A549 (cell line): ENCODE measurements around the gene PDGFC. TPM values are rescaled to one million over a fixed set of nuclear protein-coding genes. Genes with fewer than 3 reads are reported as not detected.

Experiments used
- ATAC-seq, 2 experiments: fragments of 200-7000 bp in 1 of 2; fragments of >200 bp in 1 of 2; cut with Nextera tagmentation in 1 of 2; cut with Tn5 transposase in 1 of 2; 3 replicates each; pipeline versions ENCODE4 v1.8.0 to v1.9.1; 2018 to 2020; ENCODE audit warnings: mild to moderate bottlenecking in 1 of 2, moderate library complexity in 1 of 2
- CTCF ChIA-PET: fragments of 300-600 bp; sonication (Branson Sonifier 250); formaldehyde crosslinking; extraction: SDS; loops from one replicate; lab custom pipeline; 2021; ENCODE audit warnings: antibody characterized with exemption, inconsistent platforms; lab: Yijun Ruan, JAX
- POLR2A ChIA-PET: fragments of 350-600 bp; formaldehyde crosslinking; extraction: SDS; loops from one replicate; lab custom pipeline; 2021; ENCODE audit warnings: antibody characterized with exemption, inconsistent platforms; lab: Yijun Ruan, JAX
- DNase-seq, 2 experiments: peaks; one replicate each; pipeline versions ENCODE4 v3.0.0 to v3.0.0-alpha.2; 2011 to 2016; ENCODE audit warnings: low read depth in 1 of 2, low spot score in 1 of 2
- FAIRE-seq: peaks from 2 replicates; lab custom pipeline; 2011; peaks lifted over from hg19 to GRCh38; lab: Jason Lieb, UNC
- H3K27ac ChIP-seq, 2 experiments: fragments of >200 bp; sonication (Bioruptor Twin); formaldehyde crosslinking; 3 replicates each; pipeline ENCODE4 v1.5.1; 2016 to 2017
- H3K4me1 ChIP-seq: fragments of >200 bp; sonication (Bioruptor Twin); formaldehyde crosslinking; 3 replicates; pipeline ENCODE4 v1.6.1; 2016
- H3K4me2 ChIP-seq: fragments of >200 bp; sonication (Bioruptor Twin); formaldehyde crosslinking; 3 replicates; pipeline ENCODE4 v1.6.1; 2016
- H3K4me3 ChIP-seq: fragments of >200 bp; sonication (Bioruptor Twin); formaldehyde crosslinking; 3 replicates; pipeline ENCODE4 v1.5.1; 2016
- H3K9me3 ChIP-seq: fragments of >200 bp; sonication (Bioruptor Twin); formaldehyde crosslinking; 3 replicates; pipeline ENCODE4 v1.6.1; 2016
- CBX8 ChIP-seq: fragments of 200-600 bp; sonication (generic); IDR thresholded peaks from 2 replicates; pipeline ENCODE4 v1.6.1; 2016
- CHD2 ChIP-seq: fragments of 150-350 bp; IDR thresholded peaks from 2 replicates; pipeline ENCODE4 v1.6.1; 2014; ENCODE audit warnings: low read length; ENCODE audit not compliant: partially characterized antibody
- ESRRA ChIP-seq: fragments of 150-350 bp; IDR thresholded peaks from 2 replicates; pipeline ENCODE4 v1.6.1; 2014; ENCODE audit warnings: mild to moderate bottlenecking, low read length, borderline replicate concordance
- HES2 ChIP-seq: fragments of >200 bp; sonication (Bioruptor Twin); formaldehyde crosslinking; IDR thresholded peaks from 2 replicates; pipeline ENCODE4 v1.6.1; 2016
- HEYL ChIP-seq: fragments of 250-450 bp; sonication (Bioruptor Pico); IDR thresholded peaks from 2 replicates; pipeline ENCODE4 v1.8.0; 2021; ENCODE audit warnings: mild to moderate bottlenecking, moderate library complexity
- HOXA7 ChIP-seq: fragments of 250-450 bp; sonication (Bioruptor Pico); IDR thresholded peaks from 2 replicates; pipeline ENCODE4 v1.5.0; 2020; ENCODE audit warnings: mild to moderate bottlenecking, moderate library complexity
- HOXB5 ChIP-seq: fragments of 250-450 bp; sonication (Bioruptor Pico); IDR thresholded peaks from 2 replicates; pipeline ENCODE4 v1.5.0; 2020; ENCODE audit warnings: mild to moderate bottlenecking, moderate library complexity
- KDM1A ChIP-seq: fragments of 200-600 bp; sonication (generic); IDR thresholded peaks from 2 replicates; pipeline ENCODE4 v1.6.1; 2016; ENCODE audit warnings: low read depth, mild to moderate bottlenecking
- MAFK ChIP-seq: fragments of 450-650 bp; IDR thresholded peaks from 2 replicates; pipeline ENCODE4 v1.6.1; 2014; ENCODE audit not compliant: partially characterized antibody
- NR3C1 ChIP-seq: fragments of >200 bp; sonication (Bioruptor Twin); formaldehyde crosslinking; IDR thresholded peaks from 3 replicates; pipeline ENCODE4 v1.6.1; 2017
- PBX3 ChIP-seq: IDR thresholded peaks from 2 replicates; pipeline ENCODE4 v1.6.1; 2012
- POLR2AphosphoS2 ChIP-seq: conservative IDR thresholded peaks from 2 replicates; pipeline ENCODE4 v1.6.1; 2012; ENCODE audit warnings: low read length, improper control_type of control experiment, inconsistent platforms
- RAD21 ChIP-seq, 2 experiments: fragments of >200 bp in 1 of 2; sonication (Bioruptor Twin) in 1 of 2; formaldehyde crosslinking in 1 of 2; IDR thresholded peaks in 1 of 2; conservative IDR thresholded peaks in 1 of 2; 2 replicates in 1 of 2; 3 replicates in 1 of 2; pipeline ENCODE4 v1.6.1; 2012 to 2018; ENCODE audit warnings: inconsistent platforms in 1 of 2
- RARB ChIP-seq: fragments of 250-450 bp; sonication (Bioruptor Pico); IDR thresholded peaks from 2 replicates; pipeline ENCODE4 v1.8.0; 2021; ENCODE audit warnings: mild to moderate bottlenecking, moderate library complexity
- RCOR1 ChIP-seq: fragments of 150-350 bp; IDR thresholded peaks from 2 replicates; pipeline ENCODE4 v1.6.1; 2014; ENCODE audit warnings: antibody characterized with exemption, low read length, low read depth
- RFX5 ChIP-seq: fragments of 450-650 bp; IDR thresholded peaks from 2 replicates; pipeline ENCODE4 v1.7.1; 2014; ENCODE audit warnings: antibody characterized with exemption, mild to moderate bottlenecking, moderate library complexity
- SMC3 ChIP-seq: fragments of >200 bp; sonication (Bioruptor Twin); formaldehyde crosslinking; IDR thresholded peaks from 3 replicates; pipeline ENCODE4 v1.6.1; 2018; ENCODE audit warnings: inconsistent platforms
- TFCP2L1 ChIP-seq: fragments of 250-450 bp; sonication (Bioruptor Pico); IDR thresholded peaks from 2 replicates; pipeline ENCODE4 v1.5.0; 2021; ENCODE audit warnings: mild to moderate bottlenecking
- ZFP36 ChIP-seq: fragments of 450-650 bp; IDR thresholded peaks from 2 replicates; pipeline ENCODE4 v1.6.1; 2014; ENCODE audit warnings: borderline replicate concordance; ENCODE audit not compliant: partially characterized antibody
- WGBS: methylation state at CpG from one replicate; pipeline ENCODE4 v1.1.6; 2017; ENCODE audit errors: missing lambda C conversion rate; 5-methylcytosine and 5-hydroxymethylcytosine counted together
- polyA plus RNA-seq, 4 experiments: library from polyadenylated mRNA; depleted of rRNA in 3 of 4; stranded (reverse); fragments of >200 nt; fragmentation: RNase III in 1 of 4; extraction: RNeasy Plus Mini Kit Qiagen cat#74134 plus additional on column Dnase treatment in 1 of 4; gene quantifications; 2 replicates in 3 of 4; 3 replicates in 1 of 4; pipeline ENCODE4 v1.2.3, GENCODE V29; 2011 to 2017
- TF ChIP-seq, protein P1 (sequence below): IDR thresholded peaks from 2 replicates; pipeline ENCODE4 v1.6.1; 2012; ENCODE audit warnings: low read depth, borderline replicate concordance
- TF ChIP-seq, protein P2 (sequence below): fragments of 200-600 bp; sonication (generic); IDR thresholded peaks from 2 replicates; pipeline ENCODE4 v1.6.1; 2016; ENCODE audit warnings: antibody characterized with exemption, mild to moderate bottlenecking, moderate library complexity
- TF ChIP-seq, protein P3 (sequence below): fragments of 150-350 bp; IDR thresholded peaks from 2 replicates; pipeline ENCODE4 v1.6.1; 2014; ENCODE audit warnings: low read depth, mild to moderate bottlenecking, low read length

Gene PDGFC
- polyA plus RNA-seq, 2 of the 4 experiments (the other 2 are of a cell fraction), result 3.5 to 4.1 TPM

GRCh38 chr4:156824451-156825060, 147.0 kb downstream of the PDGFC start:
- POLR2A ChIA-PET, result no interaction called here
- H3K4me3 ChIP-seq, result no peak overlapping the region
- H3K9me3 ChIP-seq, result no peaks in the 10 kb centered on the region
- H3K27ac ChIP-seq, result no peak overlapping the region
- 88% methylated on average over 2 of the region's 2 CpGs for WGBS
- DNase-seq (no peak), ATAC-seq (no peak), FAIRE-seq (no peak)
- H3K4me2 ChIP-seq, result no peak overlapping the region
- TF ChIP-seq CHD2 (no peak), RCOR1 (no peak), ESRRA (no peak), HOXA7 (no peak), CBX8 (no peak), KDM1A (no peak), RAD21 (conservative IDR thresholded peaks at IDR 0.05 in 1 of 2, IDR thresholded peaks at IDR 0.05 in 1 of 2) (no peak), MAFK (no peak)
- TF ChIP-seq, protein P1, sequence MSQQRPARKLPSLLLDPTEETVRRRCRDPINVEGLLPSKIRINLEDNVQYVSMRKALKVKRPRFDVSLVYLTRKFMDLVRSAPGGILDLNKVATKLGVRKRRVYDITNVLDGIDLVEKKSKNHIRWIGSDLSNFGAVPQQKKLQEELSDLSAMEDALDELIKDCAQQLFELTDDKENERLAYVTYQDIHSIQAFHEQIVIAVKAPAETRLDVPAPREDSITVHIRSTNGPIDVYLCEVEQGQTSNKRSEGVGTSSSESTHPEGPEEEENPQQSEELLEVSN, result no peak
- TF ChIP-seq, protein P2, sequence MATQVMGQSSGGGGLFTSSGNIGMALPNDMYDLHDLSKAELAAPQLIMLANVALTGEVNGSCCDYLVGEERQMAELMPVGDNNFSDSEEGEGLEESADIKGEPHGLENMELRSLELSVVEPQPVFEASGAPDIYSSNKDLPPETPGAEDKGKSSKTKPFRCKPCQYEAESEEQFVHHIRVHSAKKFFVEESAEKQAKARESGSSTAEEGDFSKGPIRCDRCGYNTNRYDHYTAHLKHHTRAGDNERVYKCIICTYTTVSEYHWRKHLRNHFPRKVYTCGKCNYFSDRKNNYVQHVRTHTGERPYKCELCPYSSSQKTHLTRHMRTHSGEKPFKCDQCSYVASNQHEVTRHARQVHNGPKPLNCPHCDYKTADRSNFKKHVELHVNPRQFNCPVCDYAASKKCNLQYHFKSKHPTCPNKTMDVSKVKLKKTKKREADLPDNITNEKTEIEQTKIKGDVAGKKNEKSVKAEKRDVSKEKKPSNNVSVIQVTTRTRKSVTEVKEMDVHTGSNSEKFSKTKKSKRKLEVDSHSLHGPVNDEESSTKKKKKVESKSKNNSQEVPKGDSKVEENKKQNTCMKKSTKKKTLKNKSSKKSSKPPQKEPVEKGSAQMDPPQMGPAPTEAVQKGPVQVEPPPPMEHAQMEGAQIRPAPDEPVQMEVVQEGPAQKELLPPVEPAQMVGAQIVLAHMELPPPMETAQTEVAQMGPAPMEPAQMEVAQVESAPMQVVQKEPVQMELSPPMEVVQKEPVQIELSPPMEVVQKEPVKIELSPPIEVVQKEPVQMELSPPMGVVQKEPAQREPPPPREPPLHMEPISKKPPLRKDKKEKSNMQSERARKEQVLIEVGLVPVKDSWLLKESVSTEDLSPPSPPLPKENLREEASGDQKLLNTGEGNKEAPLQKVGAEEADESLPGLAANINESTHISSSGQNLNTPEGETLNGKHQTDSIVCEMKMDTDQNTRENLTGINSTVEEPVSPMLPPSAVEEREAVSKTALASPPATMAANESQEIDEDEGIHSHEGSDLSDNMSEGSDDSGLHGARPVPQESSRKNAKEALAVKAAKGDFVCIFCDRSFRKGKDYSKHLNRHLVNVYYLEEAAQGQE, result no peak
- no peaks in the 10 kb centered on the region for H3K4me1 ChIP-seq
- CTCF ChIA-PET, result no interaction called here

GRCh38 chr4:156820931-156821330, 150.7 kb downstream of the PDGFC start:
- TF ChIP-seq RARB (CRISPR knock-in tag) (no peak), HOXB5 (CRISPR knock-in tag) (no peak), HES2 (no peak), PBX3 (no peak), RFX5 (no peak), KDM1A (no peak), POLR2AphosphoS2 (no peak), ZFP36 (no peak), HEYL (CRISPR knock-in tag) (no peak), RAD21 (conservative IDR thresholded peaks at IDR 0.05 in 1 of 2, IDR thresholded peaks at IDR 0.05 in 1 of 2) (no peak), TFCP2L1 (no peak), NR3C1 (no peak), SMC3 (no peak)
- TF ChIP-seq, protein P3, sequence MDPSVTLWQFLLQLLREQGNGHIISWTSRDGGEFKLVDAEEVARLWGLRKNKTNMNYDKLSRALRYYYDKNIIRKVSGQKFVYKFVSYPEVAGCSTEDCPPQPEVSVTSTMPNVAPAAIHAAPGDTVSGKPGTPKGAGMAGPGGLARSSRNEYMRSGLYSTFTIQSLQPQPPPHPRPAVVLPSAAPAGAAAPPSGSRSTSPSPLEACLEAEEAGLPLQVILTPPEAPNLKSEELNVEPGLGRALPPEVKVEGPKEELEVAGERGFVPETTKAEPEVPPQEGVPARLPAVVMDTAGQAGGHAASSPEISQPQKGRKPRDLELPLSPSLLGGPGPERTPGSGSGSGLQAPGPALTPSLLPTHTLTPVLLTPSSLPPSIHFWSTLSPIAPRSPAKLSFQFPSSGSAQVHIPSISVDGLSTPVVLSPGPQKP, result no peak
- TF ChIP-seq, protein P2, result no peak
- TF ChIP-seq, all 56 proteins: peak for 0
- 69% methylated on average over 3 of the region's 3 CpGs for WGBS
- Histone ChIP-seq H3K4me2 (no peak overlapping the region), H3K4me3 (no peak overlapping the region), H3K9me3 (no peaks in the 10 kb centered on the region), H3K27ac (no peak overlapping the region), H3K4me1 (no peaks in the 10 kb centered on the region)
- ChIA-PET CTCF (no interaction called here), POLR2A (no interaction called here)
- FAIRE-seq (no peak), DNase-seq (no peak), ATAC-seq (no peak)
